ENCODE measurements around the gene TUBGCP2. TPM values are rescaled to one million over a fixed set of nuclear protein-coding genes. Genes with fewer than 3 reads are reported as not detected.

The TUBGCP2 gene
- total RNA-seq, 3 donors from 2014 or later: 48.1 to 63.4 (median 58.8) TPM

GRCh38 chr10:133355266-133355665 is 46.6 kb upstream of the TUBGCP2 start:
- intact Hi-C loops (cut with DNase I, micrococcal nuclease): no loop called here
- H3K4me3 ChIP-seq: no peak overlapping the region
- H3K9me3 ChIP-seq: no peaks in the 10 kb centered on the region
- TF ChIP-seq CTCF (IDR thresholded peaks at IDR 0.05): no peak
- no peaks in the 10 kb centered on the region for H3K36me3 ChIP-seq (ENCODE audit: low read depth)
- ATAC-seq (no peak), DNase-seq (no peak)
- H3K4me1 ChIP-seq (ENCODE audit: low read depth): peaks cover 10% of the 10 kb centered on the region

GRCh38 chr10:133354672-133355240 is 46.1 kb upstream of the TUBGCP2 start:
- DNase-seq (no peak), ATAC-seq (no peak)
- Histone ChIP-seq H3K36me3 (ENCODE audit: low read depth) (no peaks in the 10 kb centered on the region), H3K4me1 (ENCODE audit: low read depth) (peaks cover 9% of the 10 kb centered on the region), H3K4me3 (no peak overlapping the region), H3K9me3 (no peaks in the 10 kb centered on the region)
- intact Hi-C loops (cut with DNase I, micrococcal nuclease): no loop called here
- no peak for TF ChIP-seq CTCF (IDR thresholded peaks at IDR 0.05)

GRCh38 chr10:133353988-133354605 is 45.4 kb upstream of the TUBGCP2 start:
- H3K4me3 ChIP-seq: no peak overlapping the region
- DNase-seq (peak in 1 of 3 donors; percentile 26), ATAC-seq (no peak)
- intact Hi-C loops (cut with DNase I, micrococcal nuclease): no loop called here
- no peaks in the 10 kb centered on the region for H3K36me3 ChIP-seq (ENCODE audit: low read depth)
- H3K4me1 ChIP-seq (ENCODE audit: low read depth): peaks cover 9% of the 10 kb centered on the region
- no peaks in the 10 kb centered on the region for H3K9me3 ChIP-seq
- TF ChIP-seq CTCF (IDR thresholded peaks at IDR 0.05): no peak

DNA sequence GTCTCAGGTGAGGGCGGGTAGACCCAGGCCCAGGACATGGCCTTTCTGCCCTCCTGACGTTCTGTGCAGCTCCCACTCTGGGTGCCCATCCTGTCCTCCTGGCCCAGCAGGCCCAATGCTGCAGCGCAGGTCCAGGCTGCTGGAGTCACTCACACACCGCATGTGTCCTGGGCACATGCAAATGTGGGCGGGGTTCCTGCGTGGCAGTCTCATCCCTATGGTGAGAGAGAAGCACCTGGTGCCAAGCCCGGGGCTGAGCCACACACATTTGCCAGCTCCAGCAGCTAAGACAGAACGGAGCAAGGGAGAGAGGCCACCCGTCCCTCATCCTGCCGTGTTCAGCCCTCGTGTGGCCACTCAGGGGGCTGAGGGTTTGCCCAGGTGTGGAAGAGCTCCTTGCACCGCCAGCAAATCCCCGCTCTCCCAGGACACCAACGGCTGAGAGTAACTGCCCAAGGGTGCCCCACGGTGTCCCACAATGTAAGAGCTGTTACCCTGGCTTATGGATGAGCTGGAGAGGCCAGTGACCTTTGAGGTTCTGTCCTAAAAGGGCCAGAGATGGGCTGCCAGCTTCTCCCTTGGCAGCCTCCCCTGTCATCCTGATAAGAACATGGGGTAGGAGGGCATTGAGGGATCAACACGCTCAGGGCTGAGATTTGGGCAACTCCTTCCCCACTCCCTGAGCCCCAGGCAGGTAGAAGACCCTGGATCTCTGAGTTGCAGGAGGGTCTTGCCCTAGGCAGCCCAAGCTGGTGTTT is 44.7 kb upstream of the TUBGCP2 start:
- intact Hi-C loops (cut with DNase I, micrococcal nuclease): no loop called here
- ATAC-seq (no peak), DNase-seq (peak in 1 of 3 donors; percentile 32)
- no peak for TF ChIP-seq CTCF (IDR thresholded peaks at IDR 0.05)
- Histone ChIP-seq H3K36me3 (ENCODE audit: low read depth) (no peaks in the 10 kb centered on the region), H3K4me1 (ENCODE audit: low read depth) (peaks cover 9% of the 10 kb centered on the region), H3K4me3 (no peak overlapping the region), H3K9me3 (no peaks in the 10 kb centered on the region)

DNA sequence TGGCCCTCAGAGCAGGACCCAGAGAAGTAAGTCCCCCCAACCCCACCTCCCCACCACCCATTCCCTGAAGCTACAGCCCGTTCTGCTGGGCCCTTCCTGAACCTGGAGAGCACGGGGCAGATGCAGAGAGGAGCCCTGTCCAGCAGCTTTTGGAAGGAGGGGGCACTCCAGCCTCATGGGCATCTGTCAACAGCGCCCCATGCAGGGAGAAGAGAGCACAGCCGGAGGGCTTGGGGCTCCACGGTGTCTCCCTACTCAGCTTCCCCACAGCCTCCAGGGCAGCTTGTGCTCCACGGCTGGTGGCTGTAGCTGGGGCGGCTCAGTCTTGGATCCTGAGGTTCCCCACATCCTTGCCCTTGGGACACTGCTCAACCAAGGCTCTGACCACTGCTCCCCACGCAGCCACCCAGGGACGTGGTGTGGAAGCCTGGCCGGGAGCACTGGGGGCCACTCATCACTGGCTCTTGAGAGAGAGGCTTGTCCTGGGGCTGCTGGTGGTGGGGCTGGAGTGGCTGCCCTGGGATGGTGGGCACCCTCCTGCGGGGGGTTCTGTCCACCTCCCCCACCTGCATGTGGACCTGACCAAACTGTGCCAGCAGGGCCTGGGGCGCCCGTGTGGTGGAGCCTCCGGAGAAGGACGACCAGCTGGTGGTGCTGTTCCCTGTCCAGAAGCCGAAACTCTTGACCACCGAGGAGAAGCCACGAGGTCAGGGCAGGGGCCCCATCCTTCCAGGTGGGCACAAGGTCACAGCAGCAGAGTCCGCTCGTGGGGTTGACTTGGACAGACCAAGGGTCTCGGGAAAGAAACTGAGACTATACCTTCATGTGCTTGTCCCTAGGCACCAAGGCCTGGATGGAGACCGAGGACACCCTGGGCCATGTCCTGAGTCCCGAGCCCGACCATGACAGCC is 43.0 kb upstream of the TUBGCP2 start:
- H3K9me3 ChIP-seq: no peaks in the 10 kb centered on the region
- no peaks in the 10 kb centered on the region for H3K36me3 ChIP-seq (ENCODE audit: low read depth)
- TF ChIP-seq CTCF (IDR thresholded peaks at IDR 0.05): no peak
- intact Hi-C loops (cut with DNase I, micrococcal nuclease): no loop called here
- ATAC-seq: no peak
- DNase-seq: peak in 1 of 3 donors; percentile 24
- peaks cover 6% of the 10 kb centered on the region for H3K4me1 ChIP-seq (ENCODE audit: low read depth)
- no peak overlapping the region for H3K4me3 ChIP-seq

Measured in mucosa of descending colon (tissue), 3 donors.